ENCODE results near the gene ZNF655. TPM values are rescaled to one million over a fixed set of nuclear protein-coding genes. Genes with fewer than 3 reads are reported as not detected.
"Not testable (repeated sequence)": the region's sequence is repeated elsewhere in the genome, so short reads cannot be mapped to it uniquely, and the experiment has no call there.

ZNF655 gene
- total RNA-seq, 1 experiment from 2014 or later = 169 TPM

DNA sequence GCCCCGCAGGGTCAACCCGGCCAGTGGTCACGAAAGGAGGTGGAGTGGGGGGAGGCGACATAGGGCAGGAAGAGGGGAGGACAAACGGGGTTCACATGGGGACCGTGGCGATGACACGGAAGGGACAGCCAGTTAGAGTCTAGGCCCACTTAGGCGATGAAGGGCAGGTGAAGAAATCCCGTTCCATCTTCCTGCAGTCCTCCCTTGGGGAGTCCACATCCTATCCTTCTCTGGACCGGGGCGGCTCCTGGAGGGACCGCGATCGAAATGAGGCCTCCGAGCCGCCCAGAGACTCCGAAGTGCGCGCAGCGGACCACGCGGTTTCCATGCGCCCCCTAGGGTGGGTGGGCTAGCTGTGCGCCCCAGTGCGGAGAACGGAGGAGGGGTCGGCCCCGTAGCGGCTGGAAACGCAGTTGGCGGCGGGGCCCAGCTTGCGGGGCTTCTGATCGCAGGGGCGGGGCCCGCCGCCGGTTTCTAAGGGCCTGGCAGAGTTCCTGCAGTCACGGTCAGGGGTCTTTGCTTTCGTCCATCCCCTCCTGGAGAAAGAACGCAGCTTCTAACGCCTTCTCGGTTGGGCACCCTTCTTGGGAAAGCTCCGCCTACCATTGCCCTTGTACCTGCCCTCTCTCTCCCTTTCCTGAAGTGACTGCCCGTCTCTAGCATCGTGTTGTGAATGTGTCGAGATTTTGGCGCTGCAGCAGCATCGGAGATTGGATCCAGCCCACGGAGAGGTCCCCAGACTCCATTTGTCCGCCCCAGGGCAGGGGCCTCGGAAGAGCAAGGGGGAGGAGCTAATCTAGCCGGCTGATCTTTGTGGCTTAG, 21.7 kb downstream of the ZNF655 start:
- Histone ChIP-seq H3K79me2 (ENCODE audit: low read length) (no peaks in the 10 kb centered on the region), H3K9ac (ENCODE audit: low read length) (no peak overlapping the region), H3K4me3 (ENCODE audit: low read length) (no peak overlapping the region), H3K36me3 (ENCODE audit: insufficient read depth, low read length) (no peaks in the 10 kb centered on the region), H3K27ac (ENCODE audit: low read length) (no peak overlapping the region), H3K4me1 (ENCODE audit: low read length) (peaks cover 24% of the 10 kb centered on the region), H3K27me3 (ENCODE audit: low read length) (no peaks in the 10 kb centered on the region), H4K20me1 (ENCODE audit: insufficient read depth, low read depth, low read length) (no peaks in the 10 kb centered on the region), H3K9me2 (replicated peaks; ENCODE audit: insufficient read depth, low read length) (no peaks in the 10 kb centered on the region), H2AFZ (ENCODE audit: low read length) (no peak overlapping the region), H3K4me2 (ENCODE audit: low read depth, low read length, poor library complexity, severe bottlenecking) (no peak overlapping the region), H3K9me3 (ENCODE audit: low read length) (no peaks in the 10 kb centered on the region)
- DNase-seq = no peak

DNA sequence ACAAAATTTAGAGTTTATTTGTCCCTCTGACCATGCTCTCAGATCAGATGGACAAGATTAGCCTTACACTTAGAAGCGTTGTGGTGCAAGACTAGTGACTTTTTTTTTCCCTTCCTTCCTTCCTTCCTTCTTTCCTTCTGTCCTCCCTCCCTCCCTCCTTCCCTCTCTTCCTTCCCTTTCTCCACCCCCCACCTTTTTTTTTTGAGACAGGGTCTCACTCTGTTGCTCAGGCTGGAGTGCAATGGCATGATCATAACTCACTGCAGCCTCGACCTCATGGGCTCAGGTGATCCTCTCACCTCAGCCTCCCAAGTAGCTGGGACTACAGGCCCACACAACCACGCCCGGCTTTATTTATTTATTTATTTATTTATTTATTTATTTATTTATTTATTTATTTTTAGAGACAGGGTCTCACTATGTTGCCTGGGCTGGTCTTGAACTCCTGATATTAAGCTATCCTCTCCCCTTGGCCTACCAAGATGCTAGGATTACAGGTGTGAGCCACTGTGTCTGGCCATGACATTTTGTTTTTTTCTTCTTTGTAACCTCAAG, 22.4 kb downstream of the ZNF655 start:
- H3K27me3 ChIP-seq (ENCODE audit: low read length); H3K9ac ChIP-seq (ENCODE audit: low read length); H3K4me2 ChIP-seq (ENCODE audit: low read depth, low read length, poor library complexity, severe bottlenecking); H2AFZ ChIP-seq (ENCODE audit: low read length); H3K36me3 ChIP-seq (ENCODE audit: insufficient read depth, low read length); H3K4me3 ChIP-seq (ENCODE audit: low read length); H3K79me2 ChIP-seq (ENCODE audit: low read length); H3K9me2 ChIP-seq (replicated peaks; ENCODE audit: insufficient read depth, low read length); H4K20me1 ChIP-seq (ENCODE audit: insufficient read depth, low read depth, low read length); DNase-seq; H3K9me3 ChIP-seq (ENCODE audit: low read length); H3K27ac ChIP-seq (ENCODE audit: low read length): not testable (repeated sequence)
- peaks cover 24% of the 10 kb centered on the region for H3K4me1 ChIP-seq (ENCODE audit: low read length)

DNA sequence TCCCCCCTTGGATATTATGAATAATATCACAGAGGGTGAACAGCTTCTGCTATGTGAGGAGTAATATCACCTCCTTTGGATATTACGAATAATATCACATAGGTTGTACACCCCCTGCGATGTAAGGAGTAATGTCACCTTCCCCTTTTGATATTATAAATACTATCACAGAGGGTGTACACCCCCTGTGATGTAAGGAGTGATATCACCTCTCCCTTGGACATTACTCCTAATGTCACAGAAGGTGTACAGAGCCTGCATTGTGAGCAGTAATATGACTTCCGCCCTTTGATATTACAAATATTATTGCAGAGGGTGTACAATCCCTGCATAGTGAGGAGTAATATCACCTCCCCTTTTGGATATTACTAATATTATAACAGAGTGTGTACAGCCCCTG, 30.4 kb downstream of the ZNF655 start:
- Histone ChIP-seq H2AFZ (ENCODE audit: low read length) (no peak overlapping the region), H3K9me3 (ENCODE audit: low read length) (no peaks in the 10 kb centered on the region), H3K27ac (ENCODE audit: low read length) (no peak overlapping the region), H3K4me2 (ENCODE audit: low read depth, low read length, poor library complexity, severe bottlenecking) (no peak overlapping the region), H3K79me2 (ENCODE audit: low read length) (no peaks in the 10 kb centered on the region), H3K36me3 (ENCODE audit: insufficient read depth, low read length) (no peaks in the 10 kb centered on the region), H3K4me1 (ENCODE audit: low read length) (no peaks in the 10 kb centered on the region), H3K9me2 (replicated peaks; ENCODE audit: insufficient read depth, low read length) (no peaks in the 10 kb centered on the region), H3K4me3 (ENCODE audit: low read length) (no peak overlapping the region), H3K27me3 (ENCODE audit: low read length) (no peaks in the 10 kb centered on the region), H4K20me1 (ENCODE audit: insufficient read depth, low read depth, low read length) (no peaks in the 10 kb centered on the region), H3K9ac (ENCODE audit: low read length) (no peak overlapping the region)
- DNase-seq = no peak

DNA sequence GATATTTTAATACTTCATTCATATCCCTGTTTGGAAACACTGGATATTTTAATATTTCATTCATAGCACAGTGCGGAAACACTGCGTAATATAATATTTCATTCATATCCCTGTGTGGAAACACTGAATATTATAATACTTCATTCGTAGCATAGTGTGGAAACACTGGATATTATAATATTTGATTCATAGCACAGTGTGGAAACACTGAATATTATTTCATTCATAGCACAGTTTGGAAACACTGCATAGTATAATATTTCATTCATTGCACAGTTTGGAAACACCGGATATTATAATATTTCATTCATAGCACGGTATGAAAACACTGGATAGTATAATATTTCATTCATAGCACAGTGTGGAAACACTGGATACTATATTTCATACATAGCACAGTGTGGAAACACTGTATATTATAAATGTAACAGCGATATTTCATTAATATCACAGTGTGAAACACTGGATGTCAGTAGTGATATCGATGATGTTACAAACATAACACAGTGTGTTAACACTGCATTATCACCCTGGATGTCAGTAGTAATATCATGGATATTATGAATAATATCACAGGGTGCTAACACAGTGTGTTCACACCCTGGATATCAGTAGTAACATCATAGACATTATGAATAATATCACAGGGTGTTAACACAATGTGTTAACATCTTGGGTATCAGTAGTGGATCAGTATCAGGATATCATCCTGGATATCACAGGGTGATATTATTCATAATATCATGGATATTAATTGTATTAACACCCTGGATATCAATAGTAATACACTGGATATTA, 36.7 kb downstream of the ZNF655 start:
- Histone ChIP-seq H3K27ac (ENCODE audit: low read length) (no peak overlapping the region), H2AFZ (ENCODE audit: low read length) (no peak overlapping the region), H3K4me1 (ENCODE audit: low read length) (no peaks in the 10 kb centered on the region), H3K27me3 (ENCODE audit: low read length) (no peaks in the 10 kb centered on the region), H3K4me2 (ENCODE audit: low read depth, low read length, poor library complexity, severe bottlenecking) (no peak overlapping the region), H3K9me2 (replicated peaks; ENCODE audit: insufficient read depth, low read length) (no peaks in the 10 kb centered on the region), H3K9ac (ENCODE audit: low read length) (no peak overlapping the region), H3K79me2 (ENCODE audit: low read length) (no peaks in the 10 kb centered on the region), H3K36me3 (ENCODE audit: insufficient read depth, low read length) (no peaks in the 10 kb centered on the region), H3K4me3 (ENCODE audit: low read length) (no peak overlapping the region), H3K9me3 (ENCODE audit: low read length) (no peaks in the 10 kb centered on the region), H4K20me1 (ENCODE audit: insufficient read depth, low read depth, low read length) (no peaks in the 10 kb centered on the region)
- no peak for DNase-seq

DNA sequence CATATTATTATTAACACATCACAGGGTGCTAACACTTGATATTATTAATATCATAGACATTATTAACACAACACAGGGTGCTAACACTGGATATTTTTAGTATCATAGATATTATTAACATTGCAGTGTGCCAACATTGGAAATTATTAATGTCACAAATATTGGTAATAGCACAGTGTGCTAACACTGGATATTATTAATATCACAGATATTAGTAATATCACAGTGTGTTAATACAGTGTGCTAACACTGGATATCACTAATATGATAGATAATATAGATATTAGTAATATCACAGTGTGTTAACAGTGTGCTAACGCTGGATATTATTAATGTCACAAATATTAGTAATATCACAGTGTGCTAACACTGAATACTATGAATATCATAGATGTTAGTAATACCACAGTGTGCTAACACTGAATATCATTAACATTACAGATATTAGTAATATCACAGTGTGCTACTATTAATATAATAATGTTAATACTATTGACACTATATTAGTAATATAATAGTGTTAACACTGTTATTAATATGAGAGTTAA, 38.0 kb downstream of the ZNF655 start:
- no peaks in the 10 kb centered on the region for H3K36me3 ChIP-seq (ENCODE audit: insufficient read depth, low read length)
- no peak overlapping the region for H3K9ac ChIP-seq (ENCODE audit: low read length)
- H3K27ac ChIP-seq (ENCODE audit: low read length) = no peak overlapping the region
- no peaks in the 10 kb centered on the region for H3K4me1 ChIP-seq (ENCODE audit: low read length)
- no peaks in the 10 kb centered on the region for H4K20me1 ChIP-seq (ENCODE audit: insufficient read depth, low read depth, low read length)
- H3K79me2 ChIP-seq (ENCODE audit: low read length) = no peaks in the 10 kb centered on the region
- no peaks in the 10 kb centered on the region for H3K27me3 ChIP-seq (ENCODE audit: low read length)
- no peak overlapping the region for H3K4me2 ChIP-seq (ENCODE audit: low read depth, low read length, poor library complexity, severe bottlenecking)
- no peak for DNase-seq
- no peak overlapping the region for H2AFZ ChIP-seq (ENCODE audit: low read length)
- no peaks in the 10 kb centered on the region for H3K9me2 ChIP-seq (replicated peaks; ENCODE audit: insufficient read depth, low read length)
- no peaks in the 10 kb centered on the region for H3K9me3 ChIP-seq (ENCODE audit: low read length)
- no peak overlapping the region for H3K4me3 ChIP-seq (ENCODE audit: low read length)

DNA sequence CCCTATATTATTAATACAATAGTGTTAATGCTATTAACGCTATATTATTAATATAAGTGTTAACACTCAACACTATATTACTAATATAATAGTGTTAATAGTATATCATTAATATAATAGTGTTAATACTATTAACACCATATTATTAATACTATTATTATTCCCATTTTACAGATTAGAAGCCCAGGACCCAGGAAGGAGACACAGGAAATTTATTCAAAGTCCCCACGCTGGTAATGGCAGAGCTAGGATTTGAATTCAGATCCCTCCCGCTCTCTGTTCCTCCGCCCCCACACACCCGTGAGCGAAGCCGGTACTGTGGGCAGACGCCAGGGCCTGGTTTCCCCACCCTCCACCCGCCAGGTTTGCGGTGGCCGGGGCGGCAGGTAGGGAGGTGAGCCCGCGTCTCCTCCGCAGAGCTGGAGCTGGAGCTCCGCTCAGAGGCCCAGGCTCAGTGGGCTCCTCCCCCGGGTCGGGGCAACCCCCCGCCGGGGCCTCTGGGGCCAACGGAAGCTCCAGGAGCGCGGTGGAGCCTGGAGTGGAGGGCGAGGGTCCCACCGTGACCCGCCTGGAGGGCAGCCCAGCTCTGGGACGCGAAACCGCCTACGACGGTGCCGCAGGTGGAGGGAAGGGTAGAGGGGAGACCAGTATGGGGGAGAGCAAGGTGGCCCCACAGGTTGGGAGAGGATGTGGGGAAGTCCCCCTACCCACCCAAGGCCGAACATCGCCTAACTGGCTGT, 39.5 kb downstream of the ZNF655 start, which contains the start of gene TMEM225B:
TMEM225B (plus strand) TSS at position 506 of the 740 bp plus-strand sequence. CDS start 6,122 bp downstream, outside the sequence.
- no peaks in the 10 kb centered on the region for H3K36me3 ChIP-seq (ENCODE audit: insufficient read depth, low read length)
- H3K27me3 ChIP-seq (ENCODE audit: low read length) = no peaks in the 10 kb centered on the region
- no peak within 1 kb of the TSS for H3K27ac ChIP-seq (ENCODE audit: low read length)
- no peak for DNase-seq
- no peak within 1 kb of the TSS for H3K4me3 ChIP-seq (ENCODE audit: low read length)
- H3K4me2 ChIP-seq (ENCODE audit: low read depth, low read length, poor library complexity, severe bottlenecking) = no peak within 1 kb of the TSS
- no peaks in the 10 kb centered on the region for H3K79me2 ChIP-seq (ENCODE audit: low read length)
- H4K20me1 ChIP-seq (ENCODE audit: insufficient read depth, low read depth, low read length) = no peaks in the 10 kb centered on the region
- no peaks in the 10 kb centered on the region for H3K9me2 ChIP-seq (replicated peaks; ENCODE audit: insufficient read depth, low read length)
- H3K9me3 ChIP-seq (ENCODE audit: low read length) = no peaks in the 10 kb centered on the region
- H3K4me1 ChIP-seq (ENCODE audit: low read length) = no peaks in the 10 kb centered on the region
- no peak within 1 kb of the TSS for H3K9ac ChIP-seq (ENCODE audit: low read length)
- H2AFZ ChIP-seq (ENCODE audit: low read length) = no peak within 1 kb of the TSS

DNA sequence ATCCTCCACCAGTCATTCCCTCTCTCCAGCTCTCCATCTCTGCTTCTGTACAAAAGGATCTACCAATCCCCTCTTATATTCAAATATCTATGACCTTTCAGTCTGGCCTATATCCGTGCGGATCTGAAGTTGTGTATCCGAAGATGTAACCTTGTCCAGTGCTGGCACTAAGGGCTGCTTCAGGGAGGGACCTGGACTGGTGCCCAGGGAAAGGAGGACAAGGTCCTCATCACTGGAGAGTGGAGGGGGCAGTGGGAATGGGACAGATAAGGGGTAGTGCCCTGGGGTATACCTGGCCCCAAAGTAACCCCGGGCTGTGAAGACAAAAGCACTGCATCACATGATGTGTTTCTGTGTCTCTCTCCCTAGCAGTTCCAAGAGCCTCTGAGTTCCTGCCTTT, 41.4 kb downstream of the ZNF655 start:
- no peak overlapping the region for H3K27ac ChIP-seq (ENCODE audit: low read length)
- H3K27me3 ChIP-seq (ENCODE audit: low read length) = no peaks in the 10 kb centered on the region
- no peaks in the 10 kb centered on the region for H3K36me3 ChIP-seq (ENCODE audit: insufficient read depth, low read length)
- H3K4me3 ChIP-seq (ENCODE audit: low read length) = no peak overlapping the region
- H3K9ac ChIP-seq (ENCODE audit: low read length) = no peak overlapping the region
- no peaks in the 10 kb centered on the region for H3K4me1 ChIP-seq (ENCODE audit: low read length)
- DNase-seq = no peak
- no peak overlapping the region for H2AFZ ChIP-seq (ENCODE audit: low read length)
- H3K9me2 ChIP-seq (replicated peaks; ENCODE audit: insufficient read depth, low read length) = no peaks in the 10 kb centered on the region
- no peak overlapping the region for H3K4me2 ChIP-seq (ENCODE audit: low read depth, low read length, poor library complexity, severe bottlenecking)
- H4K20me1 ChIP-seq (ENCODE audit: insufficient read depth, low read depth, low read length) = no peaks in the 10 kb centered on the region
- no peaks in the 10 kb centered on the region for H3K9me3 ChIP-seq (ENCODE audit: low read length)
- H3K79me2 ChIP-seq (ENCODE audit: low read length) = no peaks in the 10 kb centered on the region

All from Karpas-422 (cell line).